NCI-H82 treated with DMSO at 0.1 percent for 48 hours (cell line): ENCODE data around the gene NRXN3.

Source experiments
- DNase-seq: peaks from one replicate; lab custom pipeline; 2025; ENCODE audit not compliant: unreplicated experiment; lab: John Stamatoyannopoulos, UW

The NRXN3 gene

GRCh38 chr14:79826362-79826761 is 1656.2 kb downstream of the NRXN3 start:
- DNase-seq = no peak

GRCh38 chr14:79829405-79830166 is 1659.4 kb downstream of the NRXN3 start:
- DNase-seq = no peak

GRCh38 chr14:79831195-79831892 is 1661.2 kb downstream of the NRXN3 start:
- DNase-seq = peak; percentile 71

GRCh38 chr14:79833781-79834180 is 1663.6 kb downstream of the NRXN3 start:
- no peak for DNase-seq

GRCh38 chr14:79834868-79835267 is 1664.7 kb downstream of the NRXN3 start:
- no peak for DNase-seq

- no peak for DNase-seq
These were observed 1666.4 kb downstream of the NRXN3 start for GRCh38 chr14:79836577-79836976.

GRCh38 chr14:79837699-79838098 is 1667.5 kb downstream of the NRXN3 start:
- no peak for DNase-seq

- no peak for DNase-seq
These were observed 1669.9 kb downstream of the NRXN3 start for GRCh38 chr14:79840103-79840502.

- no peak for DNase-seq
These were observed 1670.7 kb downstream of the NRXN3 start for GRCh38 chr14:79840831-79841230.

- DNase-seq = no peak
These were observed 1671.3 kb downstream of the NRXN3 start for GRCh38 chr14:79841433-79841832.

GRCh38 chr14:79842270-79842669 is 1672.1 kb downstream of the NRXN3 start:
- no peak for DNase-seq

GRCh38 chr14:79852950-79853744 is 1683.0 kb downstream of the NRXN3 start:
- no peak for DNase-seq

- DNase-seq = no peak
These were observed 1685.6 kb downstream of the NRXN3 start for GRCh38 chr14:79855789-79856188.

GRCh38 chr14:79856381-79856780 is 1686.2 kb downstream of the NRXN3 start:
- no peak for DNase-seq

GRCh38 chr14:79861111-79861510 is 1690.9 kb downstream of the NRXN3 start:
- no peak for DNase-seq

- DNase-seq = no peak
These were observed 1691.9 kb downstream of the NRXN3 start for GRCh38 chr14:79862045-79862444.

- DNase-seq = peak; percentile 65
These were observed 1701.0 kb downstream of the NRXN3 start for GRCh38 chr14:79871136-79871535.

GRCh38 chr14:79878229-79878628 is 1708.1 kb downstream of the NRXN3 start:
- no peak for DNase-seq

GRCh38 chr14:79878785-79879184 is 1708.6 kb downstream of the NRXN3 start:
- DNase-seq = no peak

GRCh38 chr14:79881299-79881698 is 1711.1 kb downstream of the NRXN3 start:
- DNase-seq = no peak

GRCh38 chr14:79890527-79890926 is 1720.4 kb downstream of the NRXN3 start:
- DNase-seq = no peak

GRCh38 chr14:79896009-79896408 is 1725.8 kb downstream of the NRXN3 start:
- DNase-seq = no peak
